Fibroblast of pulmonary artery (primary cell): Measurements from ENCODE around the gene GAL3ST2.
A peak's percentile ranks its signal among the peaks of the same experiment; 100 is the strongest.
"Not testable (repeated sequence)": the region's sequence is repeated elsewhere in the genome, so short reads cannot be mapped to it uniquely, and the experiment has no call there.

Experiments
- DNase-seq: peaks from one replicate; pipeline ENCODE4 v3.0.0-alpha.2; 2010; ENCODE audit warnings: low read depth
- H3K4me3 ChIP-seq: replicated peaks from 2 replicates; pipeline ENCODE4 v1.5.1; 2011; ENCODE audit warnings: low read depth, mild to moderate bottlenecking, control low read depth, low read length, moderate library complexity
- CTCF ChIP-seq: IDR thresholded peaks from 2 replicates; pipeline ENCODE4 v1.5.1; 2011; ENCODE audit warnings: mild to moderate bottlenecking, control low read depth, low read length, inconsistent platforms; ENCODE audit errors: missing control alignments

GAL3ST2 gene

GRCh38 chr2:241804326-241805229 is 28.0 kb downstream of the GAL3ST2 start:
- no peak overlapping the region for H3K4me3 ChIP-seq
- TF ChIP-seq CTCF, result no peak
- DNase-seq, result peak; percentile 47

GRCh38 chr2:241806217-241806616 is 29.6 kb downstream of the GAL3ST2 start:
- not testable (repeated sequence) for H3K4me3 ChIP-seq, DNase-seq

- DNase-seq, result no peak
- no peak overlapping the region for H3K4me3 ChIP-seq
- no peak for TF ChIP-seq CTCF
These were observed 31.6 kb downstream of the GAL3ST2 start for GRCh38 chr2:241808051-241808720.

- no peak for DNase-seq
- no peak within 1 kb of the TSS for H3K4me3 ChIP-seq
- TF ChIP-seq CTCF, result no peak
These were observed 32.2 kb downstream of the GAL3ST2 start, which contains the start of gene NEU4 for GRCh38 chr2:241808721-241809382. TSS of gene NEU4 (plus strand) at chr2:241809193. CDS start at chr2:241814485, 5,292 bp downstream.

- TF ChIP-seq CTCF, result no peak
- DNase-seq, result no peak
- H3K4me3 ChIP-seq, result no peak overlapping the region
These were observed 33.0 kb downstream of the GAL3ST2 start for GRCh38 chr2:241809383-241810306.

- no peak for DNase-seq
- no peak for TF ChIP-seq CTCF
- no peak overlapping the region for H3K4me3 ChIP-seq
These were observed 33.9 kb downstream of the GAL3ST2 start for GRCh38 chr2:241810307-241811200.
